ENCODE results near the gene TMEM97. TPM values are rescaled to one million over a fixed set of nuclear protein-coding genes. Genes with fewer than 3 reads are reported as not detected.
A peak's percentile ranks its signal among the peaks of the same experiment; 100 is the strongest.
"Not testable (repeated sequence)": the region's sequence is repeated elsewhere in the genome, so short reads cannot be mapped to it uniquely, and the experiment has no call there.

The TMEM97 gene
- 10 to 100 TPM in 2 of 4 donors, 1 to 10 TPM in 2; 1.8 to 33.1 (median 16.7) TPM for polyA plus RNA-seq
- long read RNA-seq, donor 1: 0 reads
- long read RNA-seq, donor 2, transcript TMEM97-201 (3 exons, 2,568 nt): major isoform, 6 of 22 reads
- long read RNA-seq, donor 2, partial matches to known transcripts: 5 of 22 reads
- long read RNA-seq, donor 2, other reads (novel, unspliced or antisense): 11 of 22 reads
- long read RNA-seq, donor 3, transcript TMEM97-201 (3 exons, 2,568 nt): major isoform, 23 of 51 reads
- long read RNA-seq, donor 3, partial matches to known transcripts: 8 of 51 reads
- long read RNA-seq, donor 3, other reads (novel, unspliced or antisense): 20 of 51 reads
- long read RNA-seq, donor 4: 0 reads
- long read RNA-seq, donor 5, partial matches to known transcripts: 5 of 19 reads
- long read RNA-seq, donor 5, other reads (novel, unspliced or antisense): 13 of 19 reads
- long read RNA-seq, donor 6, transcript TMEM97-201 (3 exons, 2,568 nt): major isoform, 7 of 50 reads
- long read RNA-seq, donor 6, partial matches to known transcripts: 17 of 50 reads
- long read RNA-seq, donor 6, other reads (novel, unspliced or antisense): 26 of 50 reads
- long read RNA-seq, donor 7, transcript TMEM97-201 (3 exons, 2,568 nt): major isoform, 12 of 154 reads
- long read RNA-seq, donor 7, partial matches to known transcripts: 94 of 154 reads
- long read RNA-seq, donor 7, other reads (novel, unspliced or antisense): 47 of 154 reads
- long read RNA-seq, donor 8: 0 reads
- long read RNA-seq, donor 9, transcript TMEM97-201 (3 exons, 2,568 nt): major isoform, 7 of 17 reads
- long read RNA-seq, donor 9, partial matches to known transcripts: 10 of 17 reads
- long read RNA-seq, donor 9, other reads (novel, unspliced or antisense): 0 of 17 reads
- long read RNA-seq, donor 10, transcript TMEM97-201 (3 exons, 2,568 nt): major isoform, 17 of 98 reads
- long read RNA-seq, donor 10, partial matches to known transcripts: 35 of 98 reads
- long read RNA-seq, donor 10, other reads (novel, unspliced or antisense): 45 of 98 reads

DNA sequence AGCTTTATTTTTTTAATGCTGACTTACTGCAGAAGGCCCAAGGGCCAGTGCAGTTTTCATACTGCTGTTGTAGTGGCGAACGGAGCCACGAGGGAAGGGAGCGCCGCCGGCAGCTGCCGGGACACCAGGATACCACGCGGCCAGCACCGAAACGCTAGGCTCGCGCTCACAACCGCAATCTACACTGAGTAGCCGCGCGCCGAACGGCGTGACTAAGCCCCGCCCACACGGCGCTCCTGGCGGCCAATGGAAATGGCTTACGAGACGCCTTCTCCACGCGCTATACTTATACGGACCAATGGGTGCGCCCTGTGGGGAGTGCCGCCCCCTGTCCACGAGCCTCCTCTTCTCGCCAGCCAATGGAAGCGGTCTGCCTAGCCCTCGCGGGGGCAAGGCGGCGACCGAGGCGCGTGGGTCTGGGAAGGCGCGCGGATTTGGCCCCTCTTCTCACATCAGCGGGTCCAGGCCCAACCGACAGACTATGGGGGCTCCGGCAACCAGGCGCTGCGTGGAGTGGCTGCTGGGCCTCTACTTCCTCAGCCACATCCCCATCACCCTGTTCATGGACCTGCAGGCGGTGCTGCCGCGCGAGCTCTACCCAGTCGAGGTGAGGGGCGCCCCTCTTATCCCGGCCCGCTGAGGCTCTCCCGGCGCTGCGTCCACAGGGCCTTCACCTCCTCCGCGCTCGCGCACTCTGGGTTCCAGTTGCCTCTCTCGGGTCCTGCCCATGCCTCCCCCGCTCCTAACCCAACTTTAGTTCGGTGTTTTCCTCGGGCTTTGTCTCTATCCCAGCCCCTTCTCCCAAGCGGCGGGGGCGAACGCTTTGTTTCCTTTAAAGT lies at the start of gene TMEM97:
TMEM97 (plus strand) TSS at position 442 of the 839 bp plus-strand sequence; CDS start at position 482, 40 bp downstream.
- Histone ChIP-seq H3K36me3 (ENCODE audit: control insufficient read depth in 3 of 3, insufficient read depth in 2 of 3, low read depth in 1 of 3, low read length in 3 of 3) (peaks cover 0 to 2% (median 0%) of the 10 kb centered on the region in 3 donors), H3K4me1 (ENCODE audit: control insufficient read depth in 3 of 3, insufficient read depth in 2 of 3, low read depth in 1 of 3, low read length in 2 of 3) (peaks cover 0 to 20% (median 3%) of the 10 kb centered on the region in 3 donors), H3K27me3 (ENCODE audit: control insufficient read depth in 3 of 3, insufficient read depth in 3 of 3, low read length in 3 of 3) (no peaks in the 10 kb centered on the region), H3K27ac (ENCODE audit: low read depth in 1 of 3, low read length in 2 of 3) (peak within 1 kb of the TSS in 2 of 3 donors; percentile 59 to 64), H3K4me3 (ENCODE audit: low read depth in 1 of 3, low read length in 3 of 3) (peak within 1 kb of the TSS; percentile 39 to 64 (median 61)), H3K9me3 (ENCODE audit: control insufficient read depth in 2 of 2, insufficient read depth in 1 of 2, low read depth in 1 of 2, low read length in 1 of 2) (no peaks in the 10 kb centered on the region)
- FAIRE-seq: no peak
- DNase-seq: peak; percentile 97 to 98
- WGBS, 3 donors: 0% methylated on average over 67 to 72 of the region's 72 CpGs

DNA sequence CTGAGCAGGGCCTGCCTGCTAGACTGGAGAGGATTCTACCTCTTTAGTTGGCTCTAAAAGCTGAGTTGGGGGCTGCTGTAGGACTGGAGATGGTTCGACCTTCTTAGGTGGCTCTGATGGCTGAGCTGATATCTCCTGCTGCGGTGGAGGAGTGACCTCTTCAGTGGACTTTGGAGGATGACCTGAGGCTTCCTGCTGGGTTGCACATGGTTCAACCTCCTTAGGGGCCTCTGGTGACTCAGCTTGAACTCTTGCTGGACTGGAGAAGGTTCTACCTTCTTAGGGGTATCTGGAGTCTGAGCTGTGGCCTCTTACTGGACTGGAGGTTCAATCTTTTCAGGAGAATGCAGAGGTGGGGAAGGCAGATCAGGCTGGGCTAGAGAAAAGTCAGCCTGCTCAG lies 48.9 kb upstream of the TMEM97 start:
- Histone ChIP-seq H3K27me3 (ENCODE audit: control insufficient read depth in 3 of 3, insufficient read depth in 3 of 3, low read length in 3 of 3) (peaks cover 0 to 7% (median 0%) of the 10 kb centered on the region in 3 donors), H3K4me1 (ENCODE audit: control insufficient read depth in 3 of 3, insufficient read depth in 2 of 3, low read depth in 1 of 3, low read length in 2 of 3) (no peaks in the 10 kb centered on the region), H3K27ac (ENCODE audit: low read depth in 1 of 3, low read length in 2 of 3) (no peak overlapping the region), H3K4me3 (ENCODE audit: low read depth in 1 of 3, low read length in 3 of 3) (no peak overlapping the region), H3K36me3 (ENCODE audit: control insufficient read depth in 3 of 3, insufficient read depth in 2 of 3, low read depth in 1 of 3, low read length in 3 of 3) (no peaks in the 10 kb centered on the region), H3K9me3 (ENCODE audit: control insufficient read depth in 2 of 2, insufficient read depth in 1 of 2, low read depth in 1 of 2, low read length in 1 of 2) (peaks cover 0 to 42% of the 10 kb centered on the region in 2 donors)
- 28 to 74% (median 69%) methylated on average over 2 of the region's 2 CpGs for WGBS, 3 donors
- DNase-seq (peak in 1 of 2 donors; percentile 28), FAIRE-seq (no peak)

DNA sequence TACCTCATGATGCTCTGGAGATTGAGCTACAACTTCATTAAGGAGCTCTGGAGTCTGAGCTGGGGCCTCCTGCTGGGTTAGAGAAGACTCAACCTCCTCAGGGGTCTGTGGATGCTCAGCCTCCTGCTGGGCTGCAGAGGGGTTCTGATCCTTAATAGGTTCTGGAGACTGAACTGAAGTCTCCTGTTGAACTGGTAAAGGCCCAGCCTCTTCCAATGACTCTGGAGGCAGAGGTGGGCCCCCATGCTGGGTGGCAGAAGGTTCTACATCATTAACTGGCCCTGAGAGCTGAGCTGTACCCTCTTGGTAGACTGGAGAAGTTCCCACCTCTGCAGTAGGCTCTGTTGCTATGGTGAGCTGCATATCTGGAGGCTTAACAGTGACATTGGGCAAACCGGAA lies 48.1 kb upstream of the TMEM97 start:
- Histone ChIP-seq H3K27ac (ENCODE audit: low read depth in 1 of 3, low read length in 2 of 3) (no peak overlapping the region), H3K4me3 (ENCODE audit: low read depth in 1 of 3, low read length in 3 of 3) (no peak overlapping the region), H3K27me3 (ENCODE audit: control insufficient read depth in 3 of 3, insufficient read depth in 3 of 3, low read length in 3 of 3) (peaks cover 0 to 7% (median 0%) of the 10 kb centered on the region in 3 donors), H3K9me3 (ENCODE audit: control insufficient read depth in 2 of 2, insufficient read depth in 1 of 2, low read depth in 1 of 2, low read length in 1 of 2) (peaks cover 0 to 36% of the 10 kb centered on the region in 2 donors), H3K36me3 (ENCODE audit: control insufficient read depth in 3 of 3, insufficient read depth in 2 of 3, low read depth in 1 of 3, low read length in 3 of 3) (no peaks in the 10 kb centered on the region), H3K4me1 (ENCODE audit: control insufficient read depth in 3 of 3, insufficient read depth in 2 of 3, low read depth in 1 of 3, low read length in 2 of 3) (no peaks in the 10 kb centered on the region)
- 73 to 85% (median 76%) methylated on average over 1 of the region's 1 CpG for WGBS, 3 donors
- DNase-seq (no peak), FAIRE-seq (no peak)

DNA sequence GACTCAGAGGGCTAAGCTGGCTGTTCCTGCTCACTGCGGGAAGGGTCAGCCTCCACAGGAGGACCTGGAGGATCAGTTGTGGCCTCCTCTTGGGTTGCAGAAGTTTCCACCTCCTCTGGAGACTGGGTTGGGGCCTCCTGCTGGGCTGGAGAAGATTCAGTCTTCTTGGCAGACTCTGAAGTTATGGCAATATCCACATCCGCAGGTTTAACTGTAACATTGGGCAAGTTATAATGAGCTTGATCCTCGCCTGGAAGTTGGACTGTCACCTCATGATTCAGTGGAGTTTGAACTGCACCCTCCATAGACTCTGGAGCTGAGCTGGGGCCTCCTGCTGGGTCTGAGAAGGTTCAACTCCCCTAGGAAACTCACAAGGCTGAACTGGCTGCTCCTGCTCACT lies 47.6 kb upstream of the TMEM97 start:
- FAIRE-seq (no peak), DNase-seq (peak; percentile 20 to 48)
- WGBS, 3 donors: 68 to 89% (median 76%) methylated on average over 3 of the region's 3 CpGs

DNA sequence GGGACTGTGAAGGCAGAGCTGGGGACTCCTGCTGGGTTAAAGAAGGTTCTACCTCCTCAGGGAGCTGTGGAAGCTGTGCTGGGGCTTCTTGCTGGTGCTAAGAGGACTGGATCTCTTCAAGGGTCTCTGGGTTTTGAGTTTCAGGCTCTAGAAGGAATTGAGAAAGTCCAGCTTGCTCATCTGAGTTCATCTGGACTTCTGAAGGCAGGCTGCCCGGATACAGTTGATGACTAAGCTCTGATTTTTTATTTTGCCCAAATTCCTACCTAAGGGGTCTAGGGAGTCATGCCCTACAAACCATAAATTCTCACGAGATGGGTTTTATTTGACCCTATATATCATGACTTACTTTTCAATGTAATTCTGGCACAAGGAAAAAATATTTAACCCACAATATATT lies 46.8 kb upstream of the TMEM97 start:
- FAIRE-seq (no peak), DNase-seq (no peak)
- no peaks in the 10 kb centered on the region for H3K4me1 ChIP-seq (ENCODE audit: control insufficient read depth in 3 of 3, insufficient read depth in 2 of 3, low read depth in 1 of 3, low read length in 2 of 3)
- no peak overlapping the region for H3K4me3 ChIP-seq (ENCODE audit: low read depth in 1 of 3, low read length in 3 of 3)
- H3K9me3 ChIP-seq (ENCODE audit: control insufficient read depth in 2 of 2, insufficient read depth in 1 of 2, low read depth in 1 of 2, low read length in 1 of 2): peaks cover 0 to 23% of the 10 kb centered on the region in 2 donors
- no peaks in the 10 kb centered on the region for H3K36me3 ChIP-seq (ENCODE audit: control insufficient read depth in 3 of 3, insufficient read depth in 2 of 3, low read depth in 1 of 3, low read length in 3 of 3)
- peaks cover 0 to 7% (median 0%) of the 10 kb centered on the region in 3 donors for H3K27me3 ChIP-seq (ENCODE audit: control insufficient read depth in 3 of 3, insufficient read depth in 3 of 3, low read length in 3 of 3)
- no peak overlapping the region for H3K27ac ChIP-seq (ENCODE audit: low read depth in 1 of 3, low read length in 2 of 3)
- WGBS, 3 donors: 66 to 80% (median 76%) methylated on average over 2 of the region's 2 CpGs

More for the DNA sequence above, 47.6 kb upstream of the TMEM97 start:
- Histone ChIP-seq H3K4me1 (ENCODE audit: control insufficient read depth in 3 of 3, insufficient read depth in 2 of 3, low read depth in 1 of 3, low read length in 2 of 3) (no peaks in the 10 kb centered on the region), H3K27ac (ENCODE audit: low read depth in 1 of 3, low read length in 2 of 3) (no peak overlapping the region), H3K9me3 (ENCODE audit: control insufficient read depth in 2 of 2, insufficient read depth in 1 of 2, low read depth in 1 of 2, low read length in 1 of 2) (peaks cover 0 to 31% of the 10 kb centered on the region in 2 donors), H3K27me3 (ENCODE audit: control insufficient read depth in 3 of 3, insufficient read depth in 3 of 3, low read length in 3 of 3) (peaks cover 0 to 7% (median 0%) of the 10 kb centered on the region in 3 donors), H3K36me3 (ENCODE audit: control insufficient read depth in 3 of 3, insufficient read depth in 2 of 3, low read depth in 1 of 3, low read length in 3 of 3) (no peaks in the 10 kb centered on the region), H3K4me3 (ENCODE audit: low read depth in 1 of 3, low read length in 3 of 3) (no peak overlapping the region)

DNA sequence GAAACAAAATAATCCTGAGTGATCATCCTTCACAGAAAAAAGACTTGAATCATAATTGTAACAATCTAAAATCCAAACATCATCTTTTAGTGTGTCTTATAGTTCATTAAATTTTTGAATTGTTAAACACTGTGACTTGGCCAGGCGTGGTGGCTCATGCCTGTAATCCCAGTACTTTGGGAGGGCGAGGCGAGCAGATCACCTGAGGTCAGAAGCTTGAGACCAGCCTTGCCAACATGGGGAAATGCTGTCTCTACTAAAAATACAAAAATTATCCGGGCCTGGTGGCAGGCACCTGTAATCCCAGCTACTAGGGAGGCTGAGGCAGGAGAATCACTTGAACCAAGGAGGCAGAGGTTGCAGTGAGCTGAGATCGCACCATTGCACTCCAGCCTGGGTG lies 45.7 kb upstream of the TMEM97 start:
- H3K9me3 ChIP-seq (ENCODE audit: control insufficient read depth in 2 of 2, insufficient read depth in 1 of 2, low read depth in 1 of 2, low read length in 1 of 2): peaks cover 0 to 13% of the 10 kb centered on the region in 2 donors
- not testable (repeated sequence) for H3K27ac ChIP-seq (ENCODE audit: low read depth in 1 of 3, low read length in 2 of 3); H3K4me3 ChIP-seq (ENCODE audit: low read depth in 1 of 3, low read length in 3 of 3); FAIRE-seq; DNase-seq; H3K36me3 ChIP-seq (ENCODE audit: control insufficient read depth in 3 of 3, insufficient read depth in 2 of 3, low read depth in 1 of 3, low read length in 3 of 3); H3K4me1 ChIP-seq (ENCODE audit: control insufficient read depth in 3 of 3, insufficient read depth in 2 of 3, low read depth in 1 of 3, low read length in 2 of 3); H3K27me3 ChIP-seq (ENCODE audit: control insufficient read depth in 3 of 3, insufficient read depth in 3 of 3, low read length in 3 of 3)
- WGBS, 3 donors: 69 to 88% (median 81%) methylated on average over 5 of the region's 5 CpGs

DNA sequence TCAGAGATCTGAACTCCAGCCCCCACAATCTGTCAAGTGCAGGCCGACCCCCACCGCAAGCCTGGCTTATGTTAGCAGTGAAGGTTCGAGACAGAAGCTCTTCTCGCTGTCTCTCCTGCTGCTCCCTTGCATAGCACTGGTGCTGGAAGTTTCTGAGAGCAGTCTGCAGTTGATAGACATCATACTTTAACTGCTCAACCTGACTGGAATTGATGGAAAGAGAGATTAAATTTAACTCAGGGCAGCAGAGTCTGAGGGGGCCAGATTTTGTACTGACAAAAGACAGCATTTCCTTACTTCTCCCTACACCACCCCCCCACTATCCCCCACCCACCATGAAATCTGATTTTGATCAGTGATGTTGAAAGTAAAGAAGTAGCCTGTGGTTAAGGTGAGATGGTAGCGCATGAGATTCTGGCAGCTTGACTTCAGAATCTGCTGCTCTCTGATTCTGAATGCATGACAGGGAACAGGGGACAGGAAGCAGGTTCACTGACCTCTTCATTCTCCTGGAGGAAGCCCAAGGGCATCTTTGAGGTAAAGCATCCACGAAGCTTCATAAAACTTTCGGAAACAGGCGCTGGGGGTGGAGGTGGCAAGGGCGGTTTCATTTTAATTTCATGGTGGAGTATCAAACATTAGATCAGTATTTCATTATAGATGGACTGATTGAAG lies 44.3 kb upstream of the TMEM97 start:
- H3K4me1 ChIP-seq (ENCODE audit: control insufficient read depth in 3 of 3, insufficient read depth in 2 of 3, low read depth in 1 of 3, low read length in 2 of 3): no peaks in the 10 kb centered on the region
- H3K9me3 ChIP-seq (ENCODE audit: control insufficient read depth in 2 of 2, insufficient read depth in 1 of 2, low read depth in 1 of 2, low read length in 1 of 2): peaks cover 0 to 8% of the 10 kb centered on the region in 2 donors
- no peak overlapping the region for H3K27ac ChIP-seq (ENCODE audit: low read depth in 1 of 3, low read length in 2 of 3)
- peaks cover 0 to 7% (median 0%) of the 10 kb centered on the region in 3 donors for H3K27me3 ChIP-seq (ENCODE audit: control insufficient read depth in 3 of 3, insufficient read depth in 3 of 3, low read length in 3 of 3)
- H3K4me3 ChIP-seq (ENCODE audit: low read depth in 1 of 3, low read length in 3 of 3): no peak overlapping the region
- 72 to 84% (median 84%) methylated on average over 9 of the region's 9 CpGs for WGBS, 3 donors
- no peak for DNase-seq
- H3K36me3 ChIP-seq (ENCODE audit: control insufficient read depth in 3 of 3, insufficient read depth in 2 of 3, low read depth in 1 of 3, low read length in 3 of 3): no peaks in the 10 kb centered on the region
- no peak for FAIRE-seq
